Right cardiac atrium (tissue), 5 donors: ENCODE measurements around the gene SHISA5. TPM values are rescaled to one million over a fixed set of nuclear protein-coding genes. Genes with fewer than 3 reads are reported as not detected.

Experiments used
- ATAC-seq, 2 donors: fragments of 200-7000 bp; cut with Tn5 transposase; one replicate each; pipeline versions ENCODE4 v1.8.0 to v1.9.1; 2020; ENCODE audit warnings: moderate library complexity in 2 of 2, mild to moderate bottlenecking in 1 of 2
- DNase-seq, 3 donors: peaks; one replicate each; pipeline ENCODE4 v3.0.0-alpha.2; 2020
- H3K27ac ChIP-seq: one replicate; pipeline ENCODE4 v1.5.1; 2013; ENCODE audit warnings: mild to moderate bottlenecking, low read length, control low read depth, moderate library complexity
- H3K27me3 ChIP-seq: one replicate; pipeline ENCODE4 v1.6.1; 2013; ENCODE audit not compliant: control insufficient read depth, insufficient read depth
- H3K4me1 ChIP-seq: one replicate; pipeline ENCODE4 v1.6.1; 2013; ENCODE audit warnings: low read length; ENCODE audit not compliant: control insufficient read depth, insufficient read depth
- H3K4me3 ChIP-seq: one replicate; pipeline ENCODE4 v1.5.1; 2013; ENCODE audit warnings: low read length, control low read depth
- H3K9me3 ChIP-seq: one replicate; pipeline ENCODE4 v1.6.1; 2013; ENCODE audit warnings: low read length; ENCODE audit not compliant: control insufficient read depth
- WGBS: extraction: QIAGEN DNeasy Blood & Tissue Kit; methylation state at CpG from one replicate; pipeline ENCODE4 v1.1.7; 2013; 5-methylcytosine and 5-hydroxymethylcytosine counted together
- intact Hi-C, 4 donors: fragments of 100-400 bp; cut with DNase I; formaldehyde crosslinking; loops; one replicate each; pipeline versions ENCODE4 v1.11.0 to v1.14.0; 2022 to 2023
- polyA plus RNA-seq: library from polyadenylated mRNA; stranded (reverse); fragments of 200-250 nt; gene quantifications from one replicate; pipeline ENCODE4 v1.2.3, GENCODE V29; 2013
- total RNA-seq, 4 donors: library from RNA; stranded (reverse); fragmentation: NEBNext Ultra II Directional; extraction: Animal tissue kit (Norgen Biotek cat#: 25700); gene quantifications; one replicate each; pipeline ENCODE4 v1.2.1, GENCODE V29; 2021
- donor health status: healthy with polysubstance abuse.
- donor health status: DM: no; HTN: yes; CAD: no.
- donor health status: DM: no; HTN: no; CAD: no.
- donor health status: DM: no; HTN: yes; CAD: no; lungs with severe emphysema.
- donor health status: DM: yes; HTN: yes; CAD: no.

Gene SHISA5
- total and polyA plus RNA-seq, 5 donors, result 57.0 to 93.1 (median 74.4) TPM

- H3K4me1 ChIP-seq, result peaks cover 7% of the 10 kb centered on the region
- H3K9me3 ChIP-seq, result no peaks in the 10 kb centered on the region
- DNase-seq (no peak), ATAC-seq (no peak)
- WGBS, result 91% methylated on average over 8 of the region's 8 CpGs
- no peak overlapping the region for H3K27ac ChIP-seq
- H3K27me3 ChIP-seq, result no peaks in the 10 kb centered on the region
- H3K4me3 ChIP-seq, result no peak overlapping the region
- intact Hi-C loops, result loop anchor here in 1 of 4 donors (5.0 kb wide), 1 partner anchor 159 kb away; no protein-coding TSS in a partner anchor
These were observed 72.5 kb downstream of the SHISA5 start for GRCh38 chr3:48431224-48432029.

GRCh38 chr3:48430708-48431101 is 73.3 kb downstream of the SHISA5 start:
- Histone ChIP-seq H3K9me3 (no peaks in the 10 kb centered on the region), H3K27me3 (no peaks in the 10 kb centered on the region), H3K4me1 (peaks cover 12% of the 10 kb centered on the region), H3K4me3 (no peak overlapping the region), H3K27ac (peak overlapping the region; percentile 58)
- DNase-seq (peak in 1 of 3 donors; percentile 50), ATAC-seq (no peak)
- intact Hi-C loops, result loop anchor here in 1 of 4 donors (5.0 kb wide), 1 partner anchor 158 kb away; no protein-coding TSS in a partner anchor
- WGBS, result 73% methylated on average over 1 of the region's 1 CpG

DNA sequence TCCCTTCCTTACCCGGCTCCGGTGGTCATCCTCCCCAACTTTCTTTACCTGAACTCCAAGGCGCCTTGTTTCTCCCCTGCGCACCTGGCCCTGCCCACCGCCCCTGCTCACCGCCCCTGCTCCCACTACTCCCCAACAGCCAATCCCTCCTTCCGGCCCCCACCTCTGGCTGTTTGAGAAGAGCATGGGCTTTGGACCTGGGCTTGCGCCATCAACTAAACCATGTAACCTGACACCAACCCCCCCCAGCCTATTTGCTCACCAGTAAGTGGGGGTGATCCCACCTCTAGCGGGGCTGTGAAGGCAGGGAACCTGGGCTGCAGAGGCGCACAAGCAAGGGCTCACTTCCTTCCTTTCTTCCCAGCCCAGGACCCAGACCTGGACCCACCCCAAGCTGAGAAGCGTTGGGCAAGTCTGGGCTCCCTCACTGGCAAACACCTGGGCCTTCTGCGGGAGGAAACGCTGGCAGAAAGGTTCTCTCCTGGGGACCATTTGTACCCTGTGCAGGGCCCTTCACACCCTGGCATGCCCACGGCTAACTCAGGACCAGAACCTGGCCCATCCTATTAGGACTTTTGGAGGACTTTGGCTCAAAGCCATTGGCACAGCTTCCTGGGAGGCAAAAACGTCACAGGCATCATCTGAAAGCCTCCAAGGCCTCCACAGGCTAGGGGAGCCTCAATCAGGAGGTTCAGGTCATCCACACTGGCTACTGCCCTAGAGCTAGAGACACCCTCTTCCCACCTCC is 73.8 kb downstream of the SHISA5 start, which contains the start of gene PLXNB1:
PLXNB1 (minus strand) TSS at position 127 of the 748 bp plus-strand sequence. CDS start 5,475 bp downstream, outside the sequence.
- 22% methylated on average over 15 of the region's 15 CpGs for WGBS
- Histone ChIP-seq H3K4me3 (peak within 1 kb of the TSS; percentile 90), H3K27me3 (no peaks in the 10 kb centered on the region), H3K9me3 (no peaks in the 10 kb centered on the region), H3K27ac (peak within 1 kb of the TSS; percentile 86), H3K4me1 (peaks cover 15% of the 10 kb centered on the region)
- intact Hi-C loops, result loop anchor here in 1 of 4 donors (5.0 kb wide), 1 partner anchor 158 kb away; no protein-coding TSS in a partner anchor
- peak; percentile 59 to 81 (median 74) for DNase-seq
- peak in 1 of 2 donors; percentile 10 for ATAC-seq

DNA sequence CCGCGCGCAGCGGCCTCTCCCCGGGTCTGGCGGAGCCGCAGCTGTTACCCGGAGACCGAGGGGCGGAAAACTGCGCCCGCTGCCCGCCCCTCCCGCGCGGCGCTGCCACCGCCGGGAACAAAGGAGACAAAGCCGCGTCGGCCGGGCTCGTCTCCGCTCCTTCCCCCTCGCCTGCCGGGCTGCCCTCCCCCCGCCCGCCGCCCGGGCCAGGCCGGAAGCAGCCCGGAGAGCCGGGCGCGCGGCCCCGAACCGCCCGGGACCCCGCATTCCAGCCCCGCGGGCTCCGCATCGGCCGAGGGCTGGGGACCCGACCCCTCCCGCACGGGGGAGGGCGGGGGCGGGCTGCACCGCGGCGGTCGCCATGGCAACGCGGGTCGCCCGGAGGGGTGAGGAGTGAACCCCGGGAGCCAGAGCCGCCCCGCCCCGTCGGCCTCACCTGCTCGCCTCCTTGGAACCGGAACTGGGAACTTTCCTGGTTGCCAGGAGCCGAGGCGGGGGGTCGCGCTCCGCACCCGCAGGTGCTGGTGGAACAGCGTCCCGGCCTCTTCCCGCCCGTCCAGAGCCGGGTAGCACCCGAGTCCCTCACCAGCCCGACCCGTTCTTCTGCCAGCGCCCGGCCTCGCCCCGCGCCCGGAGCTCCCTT is 74.5 kb downstream of the SHISA5 start:
- H3K27ac ChIP-seq, result peak overlapping the region; percentile 86
- intact Hi-C loops, result no loop called here
- DNase-seq (peak; percentile 63 to 87 (median 82)), ATAC-seq (peak; percentile 15 to 35)
- H3K4me3 ChIP-seq, result peak overlapping the region; percentile 90
- WGBS, result under 1% methylated on average over 83 of the region's 86 CpGs
- no peaks in the 10 kb centered on the region for H3K27me3 ChIP-seq
- peaks cover 15% of the 10 kb centered on the region for H3K4me1 ChIP-seq
- no peaks in the 10 kb centered on the region for H3K9me3 ChIP-seq

GRCh38 chr3:48428572-48429316 is 75.2 kb downstream of the SHISA5 start:
- H3K4me3 ChIP-seq, result peak overlapping the region; percentile 90
- H3K4me1 ChIP-seq, result peaks cover 15% of the 10 kb centered on the region
- intact Hi-C loops, result no loop called here
- H3K27me3 ChIP-seq, result no peaks in the 10 kb centered on the region
- DNase-seq (peak; percentile 46 to 84 (median 81)), ATAC-seq (peak; percentile 10 to 14)
- WGBS, result 3% methylated on average over 60 of the region's 60 CpGs
- H3K27ac ChIP-seq, result peak overlapping the region; percentile 93
- no peaks in the 10 kb centered on the region for H3K9me3 ChIP-seq

DNA sequence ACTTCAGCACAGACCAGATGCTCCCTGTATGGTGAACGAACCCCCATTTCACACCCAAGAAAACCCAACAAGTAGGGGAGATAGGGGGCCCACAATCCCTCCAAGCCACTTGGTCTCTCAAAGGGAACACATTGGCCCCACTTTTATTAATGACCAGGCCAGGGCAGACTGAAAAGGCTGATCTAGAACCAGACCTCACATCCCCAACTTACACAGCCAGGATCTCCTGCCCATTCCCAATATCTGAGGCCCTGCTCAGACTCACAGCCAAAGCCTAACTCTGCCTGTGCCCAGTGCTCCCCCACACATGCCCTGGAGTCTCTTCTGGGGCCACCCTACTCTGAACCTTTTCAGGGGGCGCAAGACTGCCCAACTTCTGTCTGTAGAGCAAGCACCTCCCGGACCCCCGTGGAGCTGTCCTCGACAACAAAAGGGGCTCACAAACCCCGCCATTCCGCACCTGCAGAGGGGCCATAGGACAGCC is 75.8 kb downstream of the SHISA5 start:
- Histone ChIP-seq H3K4me1 (peaks cover 15% of the 10 kb centered on the region), H3K27ac (peak overlapping the region; percentile 93), H3K4me3 (peak overlapping the region; percentile 90), H3K27me3 (no peaks in the 10 kb centered on the region), H3K9me3 (no peaks in the 10 kb centered on the region)
- 66% methylated on average over 7 of the region's 7 CpGs for WGBS
- DNase-seq (no peak), ATAC-seq (no peak)
- intact Hi-C loops, result no loop called here

- no peaks in the 10 kb centered on the region for H3K27me3 ChIP-seq
- peaks cover 15% of the 10 kb centered on the region for H3K4me1 ChIP-seq
- ATAC-seq, result no peak
- DNase-seq, result peak in 1 of 3 donors; percentile 43
- no peak overlapping the region for H3K4me3 ChIP-seq
- peak overlapping the region; percentile 93 for H3K27ac ChIP-seq
- 65% methylated on average over 9 of the region's 9 CpGs for WGBS
- H3K9me3 ChIP-seq, result no peaks in the 10 kb centered on the region
- intact Hi-C loops, result no loop called here
These were observed 76.4 kb downstream of the SHISA5 start for GRCh38 chr3:48427630-48427962.

GRCh38 chr3:48426944-48427629 is 76.9 kb downstream of the SHISA5 start:
- peak overlapping the region; percentile 93 for H3K27ac ChIP-seq
- intact Hi-C loops, result no loop called here
- peak in 1 of 3 donors; percentile 66 for DNase-seq
- ATAC-seq, result no peak
- H3K4me1 ChIP-seq, result peaks cover 15% of the 10 kb centered on the region
- 41% methylated on average over 8 of the region's 8 CpGs for WGBS
- H3K9me3 ChIP-seq, result no peaks in the 10 kb centered on the region
- H3K27me3 ChIP-seq, result no peaks in the 10 kb centered on the region
- H3K4me3 ChIP-seq, result no peak overlapping the region

DNA sequence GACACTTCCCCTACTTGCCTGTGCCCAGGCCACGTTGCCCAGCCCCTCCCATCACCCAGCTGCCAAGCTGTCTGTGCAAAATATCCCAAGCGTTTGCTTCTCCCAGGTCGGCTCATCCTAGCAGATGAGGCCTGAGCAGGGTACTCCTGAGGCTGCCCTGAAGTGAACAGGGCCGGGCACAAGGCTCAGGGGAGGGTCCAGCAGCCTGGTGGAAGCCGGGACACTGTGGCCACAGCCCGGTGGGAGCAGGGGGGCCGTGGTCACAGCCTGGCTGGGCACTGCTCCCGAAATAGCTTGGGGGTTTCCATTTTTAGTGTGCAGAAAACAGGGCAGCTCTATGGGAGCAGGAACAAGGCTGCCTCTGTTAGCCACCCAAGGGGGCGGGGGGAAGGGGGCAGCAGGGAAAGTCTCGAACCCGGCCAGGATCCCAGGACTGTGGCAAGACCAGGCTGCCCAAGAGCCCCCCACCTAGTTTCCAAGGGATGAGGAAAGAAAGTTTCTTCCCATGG is 77.5 kb downstream of the SHISA5 start:
- peak overlapping the region; percentile 93 for H3K27ac ChIP-seq
- peak in 2 of 3 donors; percentile 80 to 85 for DNase-seq

More for the DNA sequence above, 77.5 kb downstream of the SHISA5 start:
- H3K27me3 ChIP-seq, result no peaks in the 10 kb centered on the region
- ATAC-seq, result peak; percentile 29 to 64
- intact Hi-C loops, result no loop called here
- no peak overlapping the region for H3K4me3 ChIP-seq
- peaks cover 15% of the 10 kb centered on the region for H3K4me1 ChIP-seq
- H3K9me3 ChIP-seq, result no peaks in the 10 kb centered on the region
- WGBS, result 48% methylated on average over 11 of the region's 11 CpGs
